GM21381 (cell line): ENCODE results near the gene CLDN3.
"Not testable (repeated sequence)": the region's sequence is repeated elsewhere in the genome, so short reads cannot be mapped to it uniquely, and the experiment has no call there.

Source experiments
- ATAC-seq: cut with Tn5 transposase; IDR thresholded peaks from one replicate; pipeline ENCODE4 v1.9.1; 2021; ENCODE audit warnings: mild to moderate bottlenecking, moderate library complexity; ENCODE audit not compliant: unreplicated experiment

The CLDN3 gene, protein sequence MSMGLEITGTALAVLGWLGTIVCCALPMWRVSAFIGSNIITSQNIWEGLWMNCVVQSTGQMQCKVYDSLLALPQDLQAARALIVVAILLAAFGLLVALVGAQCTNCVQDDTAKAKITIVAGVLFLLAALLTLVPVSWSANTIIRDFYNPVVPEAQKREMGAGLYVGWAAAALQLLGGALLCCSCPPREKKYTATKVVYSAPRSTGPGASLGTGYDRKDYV

DNA sequence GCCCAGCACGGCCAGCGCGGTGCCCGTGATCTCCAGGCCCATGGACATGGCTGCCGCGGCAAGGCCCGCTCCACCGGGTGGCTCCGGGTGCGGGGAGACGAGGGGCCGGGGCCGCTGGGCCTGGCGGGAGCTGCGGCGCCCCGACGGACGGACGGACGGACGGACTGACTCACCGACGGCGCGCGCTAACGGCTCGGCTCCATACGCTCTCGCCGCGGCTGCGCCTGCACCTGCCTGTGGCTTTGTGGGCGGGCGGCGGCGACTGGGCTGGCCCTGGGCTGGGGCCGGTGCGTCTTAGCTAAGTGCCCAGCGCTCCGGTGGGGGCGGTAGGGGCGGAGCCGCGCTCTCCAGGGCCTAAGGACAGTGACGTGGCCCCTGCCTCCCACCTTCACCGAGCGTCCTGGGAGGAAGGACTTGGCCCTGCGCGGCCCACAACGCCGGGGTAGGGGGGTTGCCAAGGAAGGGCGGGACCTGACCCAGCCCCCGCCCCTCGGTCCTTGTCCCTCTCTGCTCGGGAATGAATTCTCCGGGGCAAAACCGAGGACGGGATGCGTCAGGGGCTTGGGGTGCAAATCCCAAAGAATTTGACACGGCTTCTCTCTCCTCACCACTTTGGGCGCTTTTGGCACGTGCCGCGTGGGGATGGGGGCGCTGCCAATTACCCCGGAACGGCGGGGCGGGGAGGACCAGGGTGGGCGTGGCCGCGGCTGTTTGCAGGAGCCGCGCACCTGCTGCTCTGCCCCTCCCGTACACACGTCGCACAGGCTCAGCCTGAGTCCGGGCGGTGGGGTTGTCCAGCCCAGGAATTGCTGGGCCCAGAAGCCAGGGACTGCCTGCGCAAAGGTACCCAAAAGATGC is at the start of gene CLDN3:
Gene CLDN3, minus strand, starts transcription at position 269 of the 858 bp plus-strand sequence. Its CDS starts 221 bp downstream, at position 48.
- ATAC-seq: no peak

- ATAC-seq: no peak
Measured at GRCh38 chr7:73817121-73817520, 47.1 kb upstream of the CLDN3 start.

GRCh38 chr7:73815436-73815835 is 45.4 kb upstream of the CLDN3 start:
- no peak for ATAC-seq

- no peak for ATAC-seq
Measured at GRCh38 chr7:73812996-73813395, 42.9 kb upstream of the CLDN3 start.

- ATAC-seq: no peak
Measured at GRCh38 chr7:73811760-73812168, 41.7 kb upstream of the CLDN3 start.

GRCh38 chr7:73810998-73811360 is 40.9 kb upstream of the CLDN3 start:
- ATAC-seq: no peak

DNA sequence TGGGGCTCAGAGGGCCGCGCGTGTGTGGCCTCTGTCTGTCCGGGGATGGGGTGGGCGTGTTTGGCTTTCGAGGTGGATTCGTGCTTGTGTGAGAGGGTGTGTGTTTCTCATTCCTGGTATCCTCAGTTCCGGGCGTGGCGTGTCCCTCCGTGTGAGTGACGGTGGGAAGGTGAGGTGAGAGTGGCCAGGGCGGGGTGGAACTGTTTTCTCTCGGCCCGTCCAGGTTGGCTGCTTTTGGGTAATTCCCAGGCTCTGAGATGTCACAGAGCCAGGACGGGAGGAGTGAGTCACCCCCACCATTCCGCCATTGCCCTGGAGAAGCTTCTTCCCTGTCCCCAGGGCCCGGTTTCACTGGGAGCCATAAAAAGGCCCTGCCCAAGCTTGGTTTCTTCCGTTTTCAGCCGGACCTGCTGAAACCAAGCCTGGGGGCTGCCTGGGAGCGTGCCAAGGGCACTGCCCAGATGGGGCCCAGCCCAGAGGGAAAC is 39.4 kb upstream of the CLDN3 start:
- ATAC-seq: no peak

GRCh38 chr7:73802459-73802858 is 32.4 kb upstream of the CLDN3 start:
- ATAC-seq: no peak

DNA sequence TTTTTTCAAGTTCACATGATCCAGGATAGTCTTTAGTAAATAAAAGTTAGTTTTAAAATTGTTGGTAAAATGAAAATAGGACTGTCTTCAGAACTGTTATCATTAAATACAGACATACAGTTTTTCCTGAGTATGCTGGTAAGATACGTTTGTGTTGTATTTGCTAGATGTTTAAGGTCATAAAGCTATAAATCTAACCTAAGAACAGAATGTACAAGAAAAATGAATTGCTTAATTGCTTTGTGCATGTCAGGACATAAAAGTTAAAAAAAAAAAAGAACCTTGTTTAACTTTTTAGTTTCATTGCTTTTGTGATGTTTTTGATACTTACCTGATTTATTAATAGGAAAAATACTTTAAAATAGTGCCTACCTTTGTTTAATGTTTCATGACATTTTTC is 31.5 kb upstream of the CLDN3 start:
- ATAC-seq: no peak

DNA sequence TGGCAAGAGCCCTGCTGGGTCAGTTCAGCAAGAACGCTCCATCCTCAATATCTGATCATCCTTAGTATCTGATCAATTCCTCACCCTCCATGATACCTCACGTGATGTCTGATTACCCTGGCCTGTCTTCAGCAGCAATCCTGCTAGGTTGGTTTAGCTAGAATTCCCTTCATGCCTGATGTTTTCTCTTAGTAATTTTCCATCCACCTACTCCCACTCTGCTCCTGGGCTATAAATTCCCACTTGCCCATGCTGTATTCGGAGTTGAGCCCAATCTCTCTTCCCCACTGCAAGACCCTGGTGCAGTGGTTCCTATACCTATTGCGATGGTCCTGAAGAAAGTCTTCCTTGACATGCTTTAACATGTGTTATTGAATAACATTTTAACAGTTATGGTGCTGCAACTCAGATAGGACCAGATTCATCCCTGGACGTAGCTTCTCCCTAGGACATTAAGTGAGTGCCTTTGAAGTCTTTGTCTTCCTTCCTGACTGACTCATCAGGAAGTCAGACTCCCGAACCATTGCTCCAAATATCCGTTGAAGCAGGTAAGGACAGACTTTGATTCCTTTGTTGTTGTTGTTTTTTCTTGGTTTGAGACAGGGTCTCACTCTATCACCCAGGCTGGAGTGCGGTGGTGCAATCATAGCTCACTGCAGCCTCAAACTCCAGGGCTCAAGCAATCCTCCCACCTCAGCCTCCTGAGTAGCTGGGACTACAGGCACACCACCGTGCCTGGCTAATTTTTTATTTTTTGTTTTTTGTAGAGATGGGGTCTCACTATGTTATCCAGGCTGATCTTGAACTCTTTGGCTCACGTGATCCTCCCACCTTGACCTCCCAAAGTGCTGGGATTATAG is 29.4 kb upstream of the CLDN3 start:
- ATAC-seq: no peak

GRCh38 chr7:73797176-73797575 is 27.1 kb upstream of the CLDN3 start:
- ATAC-seq: not testable (repeated sequence)

- not testable (repeated sequence) for ATAC-seq
Measured at GRCh38 chr7:73796656-73797055, 26.6 kb upstream of the CLDN3 start.

DNA sequence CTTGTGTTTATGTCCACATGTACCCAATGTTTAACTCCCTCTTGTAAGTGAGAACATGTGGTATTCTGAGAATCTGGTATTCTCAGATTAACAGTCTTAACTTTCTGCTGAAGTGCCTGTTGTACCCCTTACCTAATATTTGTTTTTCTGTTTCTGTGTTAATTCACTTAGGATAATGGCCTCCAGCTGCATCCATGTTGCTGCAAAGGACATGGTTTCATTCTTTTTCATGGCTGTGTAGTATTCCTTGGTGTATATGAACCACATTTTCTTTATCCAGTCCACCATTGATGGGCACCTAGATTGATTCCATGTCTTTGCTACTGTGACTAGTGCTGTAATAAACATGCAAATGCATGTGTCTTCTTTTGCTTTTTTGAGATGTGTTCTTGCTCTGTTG is 25.1 kb upstream of the CLDN3 start:
- ATAC-seq: not testable (repeated sequence)

GRCh38 chr7:73791170-73791690 is 21.2 kb upstream of the CLDN3 start:
- not testable (repeated sequence) for ATAC-seq

DNA sequence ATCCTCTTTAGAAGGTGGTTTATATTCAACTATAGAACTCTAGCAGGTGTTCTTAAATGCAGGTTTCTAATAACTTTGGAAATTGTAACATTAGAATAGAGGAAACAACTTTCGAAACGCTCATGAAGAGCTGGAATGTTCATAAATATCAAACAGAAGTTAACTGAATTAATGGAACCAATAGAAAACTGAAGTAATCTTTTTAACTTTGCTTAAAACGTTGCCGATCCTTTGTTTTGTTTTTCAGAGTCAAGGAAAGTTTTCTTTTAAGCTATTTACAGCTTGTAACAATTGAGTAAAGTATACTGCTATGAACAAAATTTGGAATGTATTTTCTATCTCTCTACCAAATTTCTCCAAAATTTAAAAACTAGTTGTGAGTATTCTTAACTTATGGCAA is 19.0 kb upstream of the CLDN3 start:
- no peak for ATAC-seq

DNA sequence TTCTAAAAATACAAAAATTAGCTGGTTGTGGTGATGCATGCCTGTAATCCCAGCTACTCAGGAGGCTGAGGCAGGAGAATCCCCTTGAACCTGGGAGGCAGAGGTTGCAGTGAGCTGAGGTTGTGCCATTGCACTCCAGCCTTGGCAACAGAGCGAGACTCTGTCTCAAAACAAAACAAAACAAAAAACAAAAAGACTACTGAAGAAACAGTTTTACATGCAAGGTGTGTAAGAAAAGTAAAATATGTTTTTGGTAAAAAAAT is 17.6 kb upstream of the CLDN3 start:
- not testable (repeated sequence) for ATAC-seq

GRCh38 chr7:73786588-73786987 is 16.5 kb upstream of the CLDN3 start:
- no peak for ATAC-seq

DNA sequence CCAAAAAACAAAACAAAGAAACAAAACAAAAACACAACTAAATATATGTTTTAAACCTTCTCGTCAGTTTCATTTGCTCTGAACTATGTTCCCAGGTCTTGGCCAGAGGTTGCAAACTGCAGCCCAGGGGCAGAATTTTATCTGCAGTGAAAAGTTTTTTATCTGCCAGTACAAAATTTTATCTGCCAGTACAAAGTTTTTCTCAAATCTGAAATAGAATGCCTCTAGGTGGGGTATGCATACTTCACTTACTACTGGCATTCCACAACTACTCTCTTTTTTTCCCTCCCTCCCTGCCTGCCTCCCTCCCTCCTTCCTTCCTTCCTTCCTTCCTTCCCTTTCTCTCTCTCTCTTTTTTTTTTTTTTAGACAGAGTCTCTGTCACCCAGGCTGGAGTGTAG is 9.4 kb upstream of the CLDN3 start:
- ATAC-seq: no peak

- no peak for ATAC-seq
Measured at GRCh38 chr7:73778801-73779389, 8.8 kb upstream of the CLDN3 start.

- ATAC-seq: no peak
Measured at GRCh38 chr7:73774923-73775322, 4.9 kb upstream of the CLDN3 start.
